IMR-90 (cell line): ENCODE measurements around the gene MAPK13.

ENCODE experiments used
- CTCF ChIP-seq: conservative IDR thresholded peaks from 2 replicates; pipeline ENCODE4 v1.5.1; 2012; ENCODE audit warnings: mild to moderate bottlenecking, low read depth, low read length, improper control_type of control experiment
- ELK1 ChIP-seq: fragments of 150-350 bp; IDR thresholded peaks from 2 replicates; pipeline ENCODE4 v1.6.1; 2016; ENCODE audit warnings: low read depth, mild to moderate bottlenecking, low read length, moderate library complexity, borderline replicate concordance
- POLR2A ChIP-seq: IDR thresholded peaks from 2 replicates; pipeline ENCODE4 v1.6.1; 2012; ENCODE audit warnings: mild to moderate bottlenecking, low read depth, low read length
- RAD21 ChIP-seq: IDR thresholded peaks from 2 replicates; pipeline ENCODE4 v1.6.1; 2012; ENCODE audit warnings: low read length, improper control_type of control experiment
- USF2 ChIP-seq: fragments of 150-350 bp; IDR thresholded peaks from 2 replicates; pipeline ENCODE4 v1.6.1; 2017; ENCODE audit warnings: mild to moderate bottlenecking, antibody characterized with exemption, low read length, low read depth

GRCh38 chr6:36136034-36136433 lies 5.7 kb downstream of the MAPK13 start:
- TF ChIP-seq CTCF (no peak), RAD21 (no peak), USF2 (no peak), POLR2A (no peak), ELK1 (no peak)
